LNCaP clone FGC (cell line): ENCODE data around the gene BAIAP2L2.

Source experiments
- DNase-seq: peaks from one replicate; pipeline ENCODE4 v3.0.0-alpha.2; 2011; ENCODE audit warnings: low read depth
- H3K4me3 ChIP-seq: 2 replicates; pipeline ENCODE4 v1.5.1; 2011; ENCODE audit warnings: mild to moderate bottlenecking, low read depth, low read length, control low read depth
- TF ChIP-seq, protein P1 (sequence below): IDR thresholded peaks from 2 replicates; pipeline ENCODE4 v1.5.1; 2012; ENCODE audit warnings: mild to moderate bottlenecking; ENCODE audit not compliant: control insufficient read depth, insufficient read depth; ENCODE audit errors: extremely low read depth

The BAIAP2L2 gene

DNA sequence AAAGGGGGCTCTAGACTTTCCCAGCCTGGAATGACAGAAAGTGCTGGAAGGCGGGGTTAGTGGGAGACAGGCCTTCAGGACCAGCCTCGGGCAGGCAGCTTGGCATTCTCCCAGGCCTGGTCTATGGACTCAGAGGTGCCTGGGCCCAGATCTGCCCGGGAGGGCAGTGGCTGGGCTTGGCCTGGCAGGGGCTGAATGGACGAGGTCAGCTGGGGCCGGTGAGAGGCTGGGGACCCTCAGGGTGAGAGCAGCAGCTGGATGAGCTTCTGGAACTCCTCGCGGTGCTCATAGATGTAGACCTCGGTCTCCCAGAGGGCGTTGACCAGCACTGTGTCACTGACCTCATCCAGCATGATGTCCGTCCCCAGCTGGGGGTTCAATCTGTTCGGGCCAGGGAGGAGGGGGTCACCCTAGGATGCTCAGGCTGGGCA, 1.5 kb upstream of the BAIAP2L2 start:
- TF ChIP-seq, protein P1, sequence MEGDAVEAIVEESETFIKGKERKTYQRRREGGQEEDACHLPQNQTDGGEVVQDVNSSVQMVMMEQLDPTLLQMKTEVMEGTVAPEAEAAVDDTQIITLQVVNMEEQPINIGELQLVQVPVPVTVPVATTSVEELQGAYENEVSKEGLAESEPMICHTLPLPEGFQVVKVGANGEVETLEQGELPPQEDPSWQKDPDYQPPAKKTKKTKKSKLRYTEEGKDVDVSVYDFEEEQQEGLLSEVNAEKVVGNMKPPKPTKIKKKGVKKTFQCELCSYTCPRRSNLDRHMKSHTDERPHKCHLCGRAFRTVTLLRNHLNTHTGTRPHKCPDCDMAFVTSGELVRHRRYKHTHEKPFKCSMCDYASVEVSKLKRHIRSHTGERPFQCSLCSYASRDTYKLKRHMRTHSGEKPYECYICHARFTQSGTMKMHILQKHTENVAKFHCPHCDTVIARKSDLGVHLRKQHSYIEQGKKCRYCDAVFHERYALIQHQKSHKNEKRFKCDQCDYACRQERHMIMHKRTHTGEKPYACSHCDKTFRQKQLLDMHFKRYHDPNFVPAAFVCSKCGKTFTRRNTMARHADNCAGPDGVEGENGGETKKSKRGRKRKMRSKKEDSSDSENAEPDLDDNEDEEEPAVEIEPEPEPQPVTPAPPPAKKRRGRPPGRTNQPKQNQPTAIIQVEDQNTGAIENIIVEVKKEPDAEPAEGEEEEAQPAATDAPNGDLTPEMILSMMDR = no peak
- DNase-seq = no peak
- no peak overlapping the region for H3K4me3 ChIP-seq

DNA sequence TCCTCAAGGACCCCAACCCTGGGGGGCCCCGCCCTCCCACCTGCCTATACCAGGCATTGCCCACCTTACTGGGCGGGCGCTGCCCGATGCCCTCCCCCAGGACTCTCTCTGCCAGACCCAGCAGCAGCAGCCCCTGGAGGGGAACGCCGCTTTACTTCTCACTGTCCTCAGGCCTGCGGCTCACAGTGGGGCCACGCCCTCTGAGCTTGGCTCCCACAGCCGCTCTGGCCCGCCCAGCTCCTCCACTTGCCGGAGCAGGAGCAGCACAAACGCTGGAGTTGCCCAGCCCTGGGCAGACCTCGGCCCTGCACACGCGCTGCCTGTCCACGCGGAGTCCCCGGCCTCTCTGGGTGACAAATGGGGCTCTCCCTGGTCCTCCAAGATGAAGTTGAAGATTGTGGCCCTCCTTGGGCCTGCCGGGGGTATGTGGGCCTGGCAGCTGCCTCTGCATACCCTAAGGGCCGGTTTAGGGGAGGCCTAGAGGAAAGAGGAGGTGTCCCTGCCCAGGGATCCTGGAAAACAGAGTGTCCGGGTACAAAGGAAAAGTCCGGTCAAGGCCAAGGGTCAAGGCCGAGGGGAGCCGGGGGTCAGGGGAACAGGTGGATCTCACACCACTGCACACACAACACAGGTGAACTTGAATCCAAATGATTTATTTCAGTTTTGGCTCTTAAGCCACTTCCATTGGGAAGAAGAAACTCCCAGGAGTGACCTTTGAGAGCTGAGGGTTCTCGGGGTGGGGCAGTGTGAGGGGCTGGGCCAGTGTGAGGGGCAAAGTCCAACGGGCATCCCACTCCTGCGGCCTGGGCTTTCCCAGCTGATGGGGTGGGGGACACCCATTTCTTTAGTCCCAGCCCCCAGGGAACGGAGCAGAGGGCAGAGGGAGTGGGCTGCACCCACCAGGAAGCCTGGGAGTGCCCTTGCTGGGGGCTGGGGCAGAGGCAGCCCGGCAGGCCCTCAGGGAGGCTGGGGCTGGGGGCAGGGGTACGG, 674 bp upstream of the BAIAP2L2 start:
- H3K4me3 ChIP-seq = no peak overlapping the region
- TF ChIP-seq, protein P1 = no peak
- DNase-seq = no peak

DNA sequence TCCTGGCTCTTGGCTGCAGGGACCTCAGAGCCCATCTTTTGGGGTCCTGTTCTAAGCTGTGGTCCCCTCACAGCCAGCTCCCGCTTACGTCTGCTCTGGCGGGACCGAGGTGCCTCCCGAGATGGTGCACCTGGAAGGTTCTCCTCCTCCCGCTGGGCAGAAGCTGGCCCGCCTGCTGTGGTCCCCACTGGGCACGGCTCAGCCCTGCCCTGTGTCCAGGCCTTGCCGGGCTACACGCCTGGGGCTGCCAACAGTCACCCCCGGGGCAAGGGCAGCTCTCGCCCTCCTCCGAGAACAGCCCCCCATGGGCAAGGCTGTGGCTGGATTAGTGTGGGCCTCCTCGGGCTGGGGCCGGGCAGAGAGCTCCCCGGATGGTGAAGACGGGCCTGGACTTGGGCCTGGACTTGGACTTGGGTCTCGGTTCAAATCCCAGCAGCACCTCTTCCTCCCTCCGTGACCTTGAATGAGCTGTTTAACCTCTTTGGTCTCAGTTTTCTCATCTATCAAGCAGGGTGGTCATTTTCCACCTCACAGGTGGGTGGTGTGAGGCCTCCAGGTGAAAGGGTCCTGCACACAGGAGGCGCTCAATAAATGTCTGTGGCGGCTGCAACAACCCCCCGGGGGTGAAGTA, 998 bp downstream of the BAIAP2L2 start:
- no peak for DNase-seq
- TF ChIP-seq, protein P1 = no peak
- no peak overlapping the region for H3K4me3 ChIP-seq

DNA sequence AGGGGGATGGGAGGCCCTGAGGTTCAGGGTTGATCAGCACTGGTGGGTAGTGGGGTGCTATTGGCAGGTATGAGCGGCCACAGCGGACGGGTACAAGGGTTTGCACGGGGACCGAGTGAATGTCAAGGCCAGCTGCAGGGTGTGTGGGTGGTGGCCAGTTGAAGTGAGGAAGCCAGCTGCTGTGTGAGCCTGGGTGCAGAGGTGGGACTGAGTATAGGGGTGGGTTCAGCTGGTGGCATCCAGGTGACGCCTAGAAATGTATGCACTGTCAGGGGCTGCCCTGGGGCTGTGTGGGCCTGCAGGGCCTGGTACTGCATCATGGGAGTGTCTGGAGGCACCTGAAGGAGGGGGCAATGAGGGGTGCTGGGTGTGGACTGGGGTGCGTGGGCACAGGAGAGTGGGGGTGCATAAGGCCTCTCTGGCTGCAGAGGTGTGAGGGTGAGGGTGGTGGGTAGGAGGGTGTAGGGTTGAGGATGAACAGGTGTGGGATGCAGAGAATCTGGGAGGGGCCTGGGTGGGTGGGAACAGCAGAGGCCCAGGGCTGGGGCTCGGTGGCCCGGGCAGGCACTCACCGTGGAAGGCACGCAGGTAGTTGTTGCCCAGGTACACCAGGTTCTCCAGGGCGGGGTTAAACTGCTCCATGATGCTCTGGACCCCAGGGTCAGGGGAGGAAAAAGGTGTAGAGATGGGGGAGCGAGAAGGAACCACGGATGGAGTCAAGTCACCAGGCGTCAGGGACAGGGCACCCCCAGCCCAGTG, 1.7 kb downstream of the BAIAP2L2 start:
- H3K4me3 ChIP-seq = no peak overlapping the region
- no peak for DNase-seq
- TF ChIP-seq, protein P1 = no peak

DNA sequence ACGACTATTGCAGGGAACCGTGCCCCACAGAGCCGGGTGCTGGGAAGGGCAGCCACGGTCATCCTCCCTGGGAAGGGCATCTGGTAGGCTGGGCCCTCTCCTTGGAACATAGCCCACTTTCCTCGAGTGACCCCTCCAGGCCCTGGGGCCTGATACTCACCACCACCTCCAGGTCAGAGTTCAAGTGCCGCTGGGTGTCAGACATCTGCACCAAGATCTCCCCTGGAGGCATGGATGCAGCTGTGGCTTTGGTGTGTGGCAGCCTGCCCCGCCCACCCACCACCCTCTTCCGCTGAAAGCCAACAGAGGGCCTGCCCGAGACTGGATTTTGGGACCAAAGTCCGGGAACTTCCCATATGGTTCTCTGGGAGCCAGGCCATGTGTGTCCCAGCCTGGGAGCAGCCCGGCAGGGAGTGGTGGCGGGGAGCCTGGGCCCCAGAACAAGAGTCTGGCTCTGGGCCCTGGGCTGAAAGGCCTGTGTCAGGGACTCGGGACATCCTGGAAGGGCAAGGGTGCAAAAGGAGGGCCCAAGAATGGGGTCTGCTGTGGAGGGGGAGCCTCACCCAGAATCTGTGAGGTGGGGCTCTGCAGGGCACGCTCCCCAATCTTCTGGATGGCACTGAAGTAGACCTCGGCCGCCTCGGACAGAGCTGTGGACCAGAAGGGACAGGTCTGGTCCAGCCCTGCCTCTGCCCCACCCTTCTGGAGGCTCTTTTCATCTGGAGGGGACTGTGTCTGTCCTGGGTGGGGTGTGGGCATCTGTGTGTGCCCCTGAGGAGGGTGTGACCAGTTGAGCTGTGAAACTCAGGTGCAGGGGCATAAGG, 2.6 kb downstream of the BAIAP2L2 start:
- no peak overlapping the region for H3K4me3 ChIP-seq
- TF ChIP-seq, protein P1 = no peak
- DNase-seq = no peak
